OCI-LY7 (cell line): ENCODE measurements around the gene SLC11A2.

Experiments used
- EZH2phosphoT487 ChIP-seq: fragments of 200-600 bp; sonication (generic); IDR thresholded peaks from 2 replicates; pipeline ENCODE4 v1.6.1; 2018; ENCODE audit warnings: low read depth, borderline replicate concordance, mild to moderate bottlenecking, mixed run types, antibody characterized with exemption, low read length, moderate library complexity, mixed read lengths
- TF ChIP-seq, protein P1 (sequence below): fragments of 200-600 bp; sonication (generic); conservative IDR thresholded peaks from 2 replicates; pipeline ENCODE4 v1.5.1; 2014; ENCODE audit warnings: mild to moderate bottlenecking, antibody characterized with exemption, low read length, moderate library complexity, mixed read lengths

DNA sequence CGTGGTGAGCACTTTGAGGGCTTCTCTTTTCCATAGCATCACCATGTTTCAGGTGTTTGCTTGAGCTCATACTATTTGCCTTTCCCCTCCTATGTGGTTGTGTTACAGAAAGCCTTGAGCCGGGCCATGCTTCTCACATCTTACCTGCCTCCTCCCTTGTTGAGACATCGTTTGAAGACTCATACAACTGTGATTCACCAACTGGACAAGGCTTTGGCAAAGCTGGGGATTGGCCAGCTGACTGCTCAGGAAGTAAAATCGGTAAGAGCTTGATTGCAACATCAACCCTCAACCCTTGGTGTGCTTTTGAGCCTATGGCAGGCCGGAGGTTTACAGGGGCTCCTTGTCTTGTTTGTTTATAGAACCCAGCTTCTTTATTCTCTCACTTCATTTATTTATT is 30.1 kb upstream of the SLC11A2 start:
- TF ChIP-seq, protein P1, sequence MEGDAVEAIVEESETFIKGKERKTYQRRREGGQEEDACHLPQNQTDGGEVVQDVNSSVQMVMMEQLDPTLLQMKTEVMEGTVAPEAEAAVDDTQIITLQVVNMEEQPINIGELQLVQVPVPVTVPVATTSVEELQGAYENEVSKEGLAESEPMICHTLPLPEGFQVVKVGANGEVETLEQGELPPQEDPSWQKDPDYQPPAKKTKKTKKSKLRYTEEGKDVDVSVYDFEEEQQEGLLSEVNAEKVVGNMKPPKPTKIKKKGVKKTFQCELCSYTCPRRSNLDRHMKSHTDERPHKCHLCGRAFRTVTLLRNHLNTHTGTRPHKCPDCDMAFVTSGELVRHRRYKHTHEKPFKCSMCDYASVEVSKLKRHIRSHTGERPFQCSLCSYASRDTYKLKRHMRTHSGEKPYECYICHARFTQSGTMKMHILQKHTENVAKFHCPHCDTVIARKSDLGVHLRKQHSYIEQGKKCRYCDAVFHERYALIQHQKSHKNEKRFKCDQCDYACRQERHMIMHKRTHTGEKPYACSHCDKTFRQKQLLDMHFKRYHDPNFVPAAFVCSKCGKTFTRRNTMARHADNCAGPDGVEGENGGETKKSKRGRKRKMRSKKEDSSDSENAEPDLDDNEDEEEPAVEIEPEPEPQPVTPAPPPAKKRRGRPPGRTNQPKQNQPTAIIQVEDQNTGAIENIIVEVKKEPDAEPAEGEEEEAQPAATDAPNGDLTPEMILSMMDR, result no peak
- TF ChIP-seq EZH2phosphoT487, result no peak
